GM21526 (cell line): ENCODE results near the gene STAC.
"Not testable (repeated sequence)": the region's sequence is repeated elsewhere in the genome, so short reads cannot be mapped to it uniquely, and the experiment has no call there.

Source experiments
- ATAC-seq: cut with Tn5 transposase; IDR thresholded peaks from one replicate; pipeline ENCODE4 v1.9.1; 2021; ENCODE audit warnings: moderate library complexity; ENCODE audit not compliant: unreplicated experiment, low FRiP score

STAC gene

GRCh38 chr3:36562945-36563344 is 182.6 kb downstream of the STAC start:
- ATAC-seq, result no peak

- no peak for ATAC-seq
Measured at GRCh38 chr3:36575241-36575640, 194.9 kb downstream of the STAC start.

- ATAC-seq, result not testable (repeated sequence)
Measured at GRCh38 chr3:36578418-36578817, 198.1 kb downstream of the STAC start.

- ATAC-seq, result no peak
Measured at GRCh38 chr3:36579746-36580145, 199.4 kb downstream of the STAC start.

- no peak for ATAC-seq
Measured at GRCh38 chr3:36580716-36581115, 200.4 kb downstream of the STAC start.

GRCh38 chr3:36591959-36592358 is 211.7 kb downstream of the STAC start:
- no peak for ATAC-seq

- ATAC-seq, result no peak
Measured at GRCh38 chr3:36595511-36595910, 215.2 kb downstream of the STAC start.

GRCh38 chr3:36596419-36596818 is 216.1 kb downstream of the STAC start:
- no peak for ATAC-seq

- no peak for ATAC-seq
Measured at GRCh38 chr3:36597422-36597821, 217.1 kb downstream of the STAC start.
